ENCODE measurements around the gene MAP3K5.

Gene MAP3K5

DNA sequence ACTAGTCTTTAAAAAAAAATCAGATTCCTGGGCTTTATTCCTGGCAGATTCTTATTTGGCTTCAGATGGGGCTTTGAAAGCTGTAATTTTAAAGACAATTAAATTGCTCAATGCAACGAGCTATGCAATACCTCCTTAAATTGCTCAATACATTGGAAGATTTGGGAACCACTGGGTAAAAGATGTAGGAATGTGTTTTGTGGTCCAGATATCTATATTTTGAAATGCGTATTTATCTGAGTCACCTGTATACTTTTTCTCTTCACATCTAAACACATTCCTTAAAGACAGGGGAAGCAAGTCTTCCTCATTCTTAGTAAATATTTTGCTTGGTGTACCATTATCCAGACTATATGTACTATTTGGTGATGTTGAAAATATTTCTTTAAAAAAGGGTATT is 212.5 kb downstream of the MAP3K5 start:
- no peak for DNase-seq (ENCODE audit: low read depth in 2 of 2)

DNA sequence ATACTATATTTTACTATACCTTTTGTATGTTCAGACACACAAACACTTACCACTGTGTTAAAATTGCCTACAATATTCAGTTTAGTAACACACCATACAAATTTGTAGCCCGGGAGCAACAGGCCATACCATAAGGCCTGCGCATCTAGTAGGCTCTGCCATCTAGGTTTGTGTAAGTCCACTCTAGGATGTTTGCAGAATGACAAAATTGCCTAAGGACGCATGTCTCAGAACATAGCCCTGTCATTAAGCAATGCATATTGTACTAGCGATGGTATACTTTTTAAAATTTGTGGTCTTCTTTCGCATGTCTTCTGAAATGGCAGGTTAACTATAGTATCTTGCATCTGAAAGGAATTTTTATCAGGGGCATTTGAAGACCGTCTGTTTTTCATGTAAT is 215.5 kb downstream of the MAP3K5 start:
- no peak for DNase-seq (ENCODE audit: low read depth in 2 of 2)

DNA sequence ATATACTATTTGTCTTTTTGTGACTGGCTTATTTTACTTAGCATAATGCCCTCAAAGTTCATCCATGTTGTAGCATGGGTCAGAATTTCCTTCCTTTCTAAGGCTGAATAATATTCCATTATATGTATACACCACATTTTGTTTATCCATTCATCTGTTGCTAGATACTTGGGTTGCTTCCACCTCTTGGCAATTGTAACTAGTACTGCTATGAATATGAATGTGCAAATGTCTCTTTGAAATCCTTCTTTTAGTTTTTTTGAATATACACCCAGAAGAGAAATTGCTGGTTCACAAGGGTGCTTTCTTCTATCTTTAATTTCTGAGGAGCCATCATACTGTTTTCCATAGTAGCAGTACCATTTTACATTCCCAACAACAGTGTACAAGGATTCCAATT is 220.8 kb downstream of the MAP3K5 start:
- DNase-seq (ENCODE audit: low read depth in 2 of 2): no peak

DNA sequence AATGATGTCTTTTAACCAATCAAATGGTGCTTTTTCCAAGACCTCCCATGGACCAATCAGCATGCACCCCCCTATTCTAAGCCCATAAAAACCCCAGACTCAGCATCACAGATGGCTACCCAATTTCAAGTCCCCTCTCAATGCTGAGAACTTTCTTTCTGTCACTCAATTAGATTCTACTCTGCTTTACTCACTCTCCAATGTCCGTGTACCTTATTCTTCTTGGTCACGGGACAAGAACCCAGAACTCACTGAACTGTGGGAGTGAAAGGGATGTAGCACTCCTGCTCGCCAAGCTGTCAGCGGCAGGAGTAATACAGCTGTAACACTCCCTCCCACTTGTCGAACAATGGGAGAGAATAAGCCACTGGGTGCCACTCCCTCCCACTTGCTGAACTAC is 221.2 kb downstream of the MAP3K5 start:
- DNase-seq (ENCODE audit: low read depth in 2 of 2): no peak

DNA sequence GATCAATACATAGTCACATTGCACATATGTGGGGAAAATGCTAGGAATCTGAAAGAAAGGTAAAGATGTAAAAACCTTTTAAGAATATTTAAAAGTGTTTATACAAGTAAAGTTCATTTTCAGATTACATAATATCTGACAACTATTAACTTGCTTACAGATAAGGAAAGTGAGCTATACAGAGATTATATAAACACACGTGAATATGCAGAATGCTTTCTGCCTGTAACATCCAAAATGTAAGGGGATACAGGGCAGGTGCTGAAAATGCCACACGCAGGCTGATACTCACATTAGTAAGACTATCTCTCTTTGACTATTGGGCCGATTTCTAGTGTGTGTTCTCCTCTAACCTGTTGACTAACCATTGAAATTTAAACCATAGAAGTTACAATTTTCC is 224.1 kb downstream of the MAP3K5 start:
- DNase-seq (ENCODE audit: low read depth in 2 of 2): no peak

DNA sequence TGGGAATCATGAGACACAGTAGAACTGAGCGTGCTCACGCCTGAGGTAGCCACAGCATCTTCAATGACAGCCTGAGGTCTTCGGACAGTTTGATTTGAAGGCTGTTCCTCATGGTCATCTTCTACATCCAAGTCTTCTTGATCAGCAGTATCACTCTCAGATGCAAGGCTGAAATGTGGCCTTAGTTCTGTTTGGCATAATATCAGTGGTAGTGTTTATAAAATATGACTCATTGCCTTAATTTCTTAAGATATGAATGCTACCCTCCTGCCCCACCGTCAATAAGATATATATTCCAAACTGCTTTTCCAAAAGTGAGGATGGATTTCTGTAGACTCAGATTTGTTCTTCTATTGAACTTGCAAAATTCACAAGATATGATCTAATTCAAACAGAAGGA is 224.6 kb downstream of the MAP3K5 start:
- DNase-seq (ENCODE audit: low read depth in 2 of 2): no peak

DNA sequence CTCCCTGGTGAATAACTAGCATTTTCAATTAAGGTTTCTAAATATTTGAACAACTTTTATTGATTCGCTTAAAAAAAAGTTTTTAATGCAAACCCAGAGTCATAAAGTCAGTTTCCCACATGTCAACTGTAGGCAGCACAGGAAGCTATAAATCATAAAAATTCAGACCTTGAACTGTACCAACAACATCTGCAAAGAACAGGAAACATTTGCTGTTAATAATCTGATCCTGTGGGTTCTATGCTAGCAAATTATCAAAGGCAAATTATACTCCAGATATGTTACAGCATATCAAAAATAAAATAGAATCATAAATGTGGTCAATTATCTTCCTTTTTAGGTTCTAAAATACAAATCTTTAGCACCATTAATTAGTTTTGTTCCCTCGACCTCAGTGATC is 225.4 kb downstream of the MAP3K5 start:
- no peak for DNase-seq (ENCODE audit: low read depth in 2 of 2)

DNA sequence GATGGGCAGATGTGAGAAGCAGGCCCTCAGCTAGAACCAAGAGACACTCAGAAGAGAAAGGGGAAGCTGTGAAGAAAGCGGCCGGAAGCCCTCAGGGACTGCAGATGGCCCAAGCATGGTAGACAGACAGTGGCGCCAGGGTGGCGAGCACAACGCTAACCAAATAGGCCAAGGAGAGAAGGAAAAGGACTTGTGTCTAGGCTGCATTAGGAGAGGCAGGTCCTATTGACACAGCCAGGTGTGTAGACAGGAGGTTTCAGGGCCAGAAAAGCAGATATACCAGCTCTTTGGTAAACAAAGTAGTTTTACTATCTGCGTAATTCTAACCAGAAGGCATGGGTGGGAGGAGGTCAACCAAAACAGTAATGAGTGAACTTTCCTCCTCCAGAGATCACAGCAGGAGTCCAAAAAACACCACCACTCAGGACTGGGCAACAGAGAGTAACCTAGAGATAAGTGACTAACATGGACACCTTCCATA is 226.2 kb downstream of the MAP3K5 start:
- no peak for DNase-seq (ENCODE audit: low read depth in 2 of 2)

DNA sequence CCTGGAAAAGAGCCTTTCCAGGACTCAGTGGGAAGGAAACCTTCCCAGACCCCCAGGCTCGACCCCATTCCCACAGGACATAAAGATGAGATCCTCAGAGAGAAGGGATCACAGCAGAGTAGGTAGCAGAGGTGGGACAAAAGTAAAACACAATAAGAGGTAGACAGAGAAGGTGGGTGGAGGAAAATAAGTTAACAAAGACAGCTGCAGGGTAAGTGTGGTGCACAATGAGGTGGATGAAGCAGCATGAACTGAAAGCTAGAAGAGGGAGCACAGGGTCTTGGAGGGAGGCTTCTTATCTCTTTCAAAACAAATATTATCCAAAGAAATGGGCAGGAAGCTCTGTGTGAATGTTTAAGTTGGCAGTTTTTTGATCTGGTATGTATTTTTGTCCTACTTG is 228.1 kb downstream of the MAP3K5 start:
- no peak for DNase-seq (ENCODE audit: low read depth in 2 of 2)

DNA sequence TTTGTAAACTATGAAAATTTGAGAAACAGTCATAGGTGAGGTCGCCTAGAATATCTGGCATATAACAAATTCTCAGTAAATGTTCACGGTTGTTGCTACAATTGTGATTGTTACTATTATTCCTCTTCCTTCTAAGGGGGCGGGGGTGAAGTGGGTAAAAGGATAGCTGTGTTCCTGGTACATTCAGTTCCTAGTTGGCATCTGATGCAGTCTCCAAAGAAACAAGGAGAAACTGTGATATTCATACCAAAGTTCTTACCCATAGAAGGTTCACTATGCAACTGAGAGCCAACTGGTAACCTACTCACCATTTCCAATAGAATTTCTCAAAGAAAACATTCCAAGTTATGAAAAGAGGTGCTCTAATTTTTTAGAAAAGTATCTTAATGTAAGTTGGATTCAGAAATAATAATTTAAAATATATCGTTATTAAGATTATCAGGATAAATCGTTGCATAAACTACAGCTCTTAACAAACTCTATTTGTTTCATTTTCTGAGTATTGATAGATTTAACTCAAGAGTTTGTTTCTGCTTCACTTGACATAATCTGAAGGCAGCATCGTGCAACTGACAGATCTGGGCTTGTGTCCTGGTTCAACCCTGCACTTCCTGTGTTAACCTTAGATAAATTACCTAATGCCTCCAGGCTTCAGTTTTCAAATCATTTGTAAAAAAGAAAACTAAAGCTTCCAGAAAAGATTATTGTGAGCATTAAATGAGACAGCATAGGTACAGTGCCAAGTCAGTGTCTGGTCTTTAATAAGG is 228.7 kb downstream of the MAP3K5 start:
- no peak for DNase-seq (ENCODE audit: low read depth in 2 of 2)

DNA sequence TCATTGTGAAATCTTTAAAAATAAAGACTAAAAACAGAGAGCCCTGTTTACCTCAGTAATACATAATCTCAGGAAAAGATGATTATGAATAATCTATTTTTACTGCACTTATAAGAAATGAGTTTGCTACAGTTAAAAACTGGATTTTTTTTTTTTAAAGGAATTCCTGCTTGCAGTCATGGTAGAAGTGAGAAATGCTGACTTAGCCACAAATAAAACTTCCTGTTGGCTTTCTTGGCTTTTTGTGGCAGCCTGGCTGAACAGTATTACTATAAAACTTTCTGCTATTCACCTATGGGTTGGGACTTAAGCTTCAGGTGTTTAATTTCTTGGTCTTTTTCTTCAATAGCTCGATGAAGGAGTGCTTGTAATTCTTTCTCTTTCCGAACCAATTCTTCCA is 230.1 kb downstream of the MAP3K5 start:
- no peak for DNase-seq (ENCODE audit: low read depth in 2 of 2)

DNA sequence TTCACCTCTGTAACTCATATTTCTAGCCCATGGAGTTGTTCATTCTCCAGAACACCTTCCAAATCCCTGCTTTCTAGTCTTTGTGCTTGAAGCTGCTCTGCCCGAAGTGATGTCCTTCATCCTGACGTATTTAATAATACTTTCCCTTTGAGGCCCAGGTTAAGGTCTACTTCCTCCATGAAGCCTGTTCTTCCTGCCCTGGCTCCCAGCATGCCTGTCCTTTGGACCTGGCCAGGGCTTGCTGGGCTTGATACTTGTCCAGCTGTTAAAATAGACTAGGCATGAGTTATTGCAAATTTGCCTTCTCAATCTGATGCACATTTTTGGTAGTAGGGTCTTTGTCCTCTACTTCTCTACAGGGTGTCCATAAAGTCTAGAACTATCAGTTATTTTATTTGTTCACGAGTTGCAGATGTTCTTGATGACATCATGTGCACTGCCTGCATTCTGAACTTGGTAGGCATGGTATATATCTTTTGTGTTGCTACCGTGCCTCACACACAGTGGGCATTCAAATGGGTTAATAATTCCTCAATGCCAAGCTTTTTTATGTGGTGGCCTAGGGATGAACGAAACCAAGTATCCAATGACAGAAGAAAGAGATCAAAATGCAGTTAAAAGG is 239.0 kb downstream of the MAP3K5 start:
- DNase-seq (ENCODE audit: low read depth in 2 of 2): no peak

DNA sequence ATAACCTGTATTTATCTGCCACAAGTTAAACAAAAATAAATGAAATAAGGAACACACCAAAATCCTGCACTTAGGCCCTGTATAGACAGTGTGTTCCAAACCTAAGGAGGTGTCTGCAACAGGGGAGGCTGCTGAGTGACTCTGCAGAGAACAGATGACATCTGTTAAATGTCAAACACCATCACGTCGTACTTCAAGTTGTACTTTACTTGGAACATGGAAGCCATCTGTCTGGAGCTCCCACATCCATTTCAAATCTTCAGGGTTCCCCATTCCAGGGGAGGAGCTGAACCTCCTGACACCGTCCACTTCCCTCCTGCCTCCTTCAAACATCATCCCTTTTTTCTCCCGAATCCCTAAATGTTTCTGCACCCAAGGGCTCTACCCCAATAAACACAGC is 240.2 kb downstream of the MAP3K5 start:
- DNase-seq (ENCODE audit: low read depth in 2 of 2): no peak

DNA sequence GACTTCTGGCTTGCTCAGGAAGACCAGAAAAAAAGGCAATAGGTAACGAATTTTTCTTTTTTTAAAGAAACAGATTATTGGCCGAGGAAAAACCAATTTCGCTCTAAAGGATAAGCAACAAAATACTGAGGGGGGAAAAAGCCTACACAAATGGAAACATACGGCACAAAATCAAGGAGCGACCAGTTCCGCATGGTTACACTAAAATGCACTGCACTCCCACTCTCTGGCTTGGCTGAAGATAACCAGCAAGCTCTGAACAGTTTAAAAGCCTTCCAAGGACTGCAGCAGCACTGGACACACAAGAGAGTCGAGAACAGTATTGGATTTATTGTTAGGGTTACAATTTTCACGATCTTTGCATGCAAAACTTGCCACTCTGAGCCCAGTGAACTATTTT is 241.2 kb downstream of the MAP3K5 start:
- no peak for DNase-seq (ENCODE audit: low read depth in 2 of 2)

DNA sequence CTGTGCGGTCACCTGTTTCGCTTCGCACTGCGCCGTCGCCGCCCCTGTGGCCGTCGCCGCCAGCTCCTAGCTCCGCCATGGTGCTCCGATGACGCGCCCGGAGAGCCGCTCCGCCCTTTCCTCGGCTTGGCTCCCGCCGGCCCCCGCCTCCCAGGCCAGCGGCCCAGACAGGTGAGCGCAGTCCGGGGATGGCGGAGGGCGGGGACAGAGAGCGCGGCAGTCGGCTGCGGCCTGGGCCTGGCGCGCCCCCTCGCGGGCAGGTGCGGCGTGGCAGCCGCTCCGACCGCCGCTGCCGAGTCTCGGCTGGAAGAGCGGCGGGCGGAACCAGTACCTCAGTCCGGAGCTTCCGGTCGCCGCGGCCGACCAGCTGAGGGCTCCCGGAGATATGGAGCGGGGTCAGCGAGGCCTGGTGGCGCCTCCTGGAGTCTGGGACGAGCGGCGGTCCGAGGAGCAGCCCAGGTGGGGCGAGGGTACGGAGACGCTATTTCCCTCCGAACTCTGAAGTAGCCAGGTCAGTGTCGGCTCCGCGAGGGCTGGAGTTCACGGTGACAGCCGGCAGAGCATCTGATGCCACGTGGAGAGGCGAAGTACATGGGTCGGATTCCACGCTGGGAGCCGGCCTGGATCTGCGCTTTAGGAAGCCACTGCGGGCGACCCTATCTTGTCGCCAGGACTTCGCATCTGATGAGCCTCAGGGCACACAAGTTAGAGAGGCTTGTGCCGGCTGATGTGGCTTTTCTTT is 241.8 kb downstream of the MAP3K5 start, which contains the start of gene MAP7:
MAP7 (minus strand) TSS at position 93 of the 742 bp plus-strand sequence; CDS start at position 79, 14 bp downstream.
- DNase-seq (ENCODE audit: low read depth in 2 of 2): no peak

DNA sequence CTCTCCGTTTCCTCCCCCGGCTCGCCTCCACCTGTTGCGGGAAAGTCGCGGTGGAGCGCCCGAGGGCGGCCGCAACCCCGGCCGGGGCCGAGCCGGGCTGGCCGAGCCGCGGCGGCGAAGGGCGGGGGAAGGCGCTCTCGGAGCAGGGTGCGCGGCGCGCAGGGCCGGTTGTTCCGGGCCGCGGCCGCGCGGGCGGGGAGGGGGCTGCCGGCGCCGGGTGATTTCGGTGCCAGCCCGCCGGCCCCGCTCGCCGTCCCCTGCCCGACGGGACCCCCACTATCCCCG is 242.3 kb downstream of the MAP3K5 start:
- DNase-seq (ENCODE audit: low read depth in 2 of 2): no peak

DNA sequence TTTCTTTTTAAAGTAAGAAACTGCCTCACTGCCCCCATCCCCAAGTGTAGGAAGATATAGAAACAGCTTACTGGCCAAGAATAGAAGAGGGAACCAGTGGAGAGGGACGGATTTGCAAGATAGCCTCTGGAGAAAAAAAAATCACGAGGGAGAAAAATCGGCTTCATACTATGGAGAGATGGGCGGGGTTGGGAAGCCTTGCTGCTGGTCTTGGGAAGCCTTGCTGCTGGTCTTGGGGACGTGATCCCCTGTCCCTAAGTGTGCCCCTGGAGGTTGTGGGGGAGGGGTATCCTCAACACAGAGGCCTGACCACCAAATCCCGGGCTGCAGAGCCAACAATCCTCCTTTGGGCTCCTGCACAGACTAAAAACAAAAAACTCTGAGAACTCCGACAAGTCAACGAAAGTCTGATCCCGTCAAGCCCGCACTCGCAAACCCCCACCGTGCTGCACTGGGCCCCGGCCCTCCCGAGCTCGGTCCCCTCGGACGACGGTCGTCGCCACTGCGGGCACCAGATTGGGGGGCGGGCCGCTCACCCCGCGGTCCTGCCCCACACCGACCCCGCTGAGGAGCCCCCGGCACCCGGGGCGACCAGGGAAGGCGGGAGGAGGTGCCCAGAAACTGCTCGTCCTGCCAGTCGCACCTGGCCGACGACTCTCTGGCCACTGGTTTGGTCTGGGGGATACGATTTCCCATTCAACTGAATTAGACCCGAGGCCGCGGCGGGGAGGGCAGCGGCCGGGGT is 242.8 kb downstream of the MAP3K5 start:
- DNase-seq (ENCODE audit: low read depth in 2 of 2): no peak

DNA sequence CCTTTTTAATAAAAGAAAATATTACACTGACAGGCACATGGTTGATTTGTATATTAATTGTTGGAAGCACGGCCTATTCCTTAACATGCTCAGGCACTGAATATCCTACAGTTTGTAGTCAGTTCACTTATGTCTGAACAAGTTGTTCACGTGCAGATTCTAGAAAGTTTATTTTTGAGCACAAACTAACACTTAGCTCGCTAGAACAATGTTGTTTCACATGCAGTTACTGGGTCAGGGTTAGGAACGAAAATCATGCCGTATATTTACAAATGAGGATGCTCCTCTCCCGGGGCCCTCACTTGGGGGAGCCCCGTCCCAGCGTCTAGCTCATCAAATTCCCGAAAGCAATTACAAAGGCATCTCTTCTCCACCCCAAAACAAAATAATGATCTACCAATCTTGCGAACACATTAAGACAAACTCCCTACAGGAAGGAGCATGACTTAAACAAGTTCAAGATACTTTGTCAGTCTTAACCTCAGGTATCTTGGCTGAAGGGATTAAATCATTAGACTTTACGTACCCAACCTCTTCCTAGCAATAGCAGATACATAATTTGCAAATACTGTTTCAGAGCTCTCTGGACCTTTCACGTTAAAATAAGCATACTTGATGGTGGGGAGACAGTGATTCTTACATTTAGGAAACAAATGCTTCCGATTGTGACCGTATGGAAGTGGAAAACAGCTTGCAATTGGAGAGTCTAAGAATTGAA is 243.5 kb downstream of the MAP3K5 start:
- DNase-seq (ENCODE audit: low read depth in 2 of 2): no peak

DNA sequence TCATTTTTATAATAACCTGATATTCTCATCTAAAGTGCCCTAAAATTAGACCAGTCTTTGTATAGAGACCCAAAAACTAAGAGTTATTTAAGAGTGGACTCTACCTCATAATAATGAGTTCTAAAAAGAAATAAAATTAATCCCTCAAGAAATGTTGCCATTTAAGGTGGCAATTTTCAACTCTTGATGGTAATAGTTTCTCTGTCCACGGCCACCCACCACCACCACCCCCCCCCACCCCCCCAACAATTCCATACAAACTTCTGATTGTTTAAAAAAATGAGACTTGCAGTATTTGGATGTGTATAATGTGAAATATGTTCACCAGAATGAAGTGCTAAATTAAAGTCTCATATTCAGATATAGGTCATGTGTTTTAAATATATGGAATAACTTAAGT is 244.4 kb downstream of the MAP3K5 start:
- no peak for DNase-seq (ENCODE audit: low read depth in 2 of 2)

DNA sequence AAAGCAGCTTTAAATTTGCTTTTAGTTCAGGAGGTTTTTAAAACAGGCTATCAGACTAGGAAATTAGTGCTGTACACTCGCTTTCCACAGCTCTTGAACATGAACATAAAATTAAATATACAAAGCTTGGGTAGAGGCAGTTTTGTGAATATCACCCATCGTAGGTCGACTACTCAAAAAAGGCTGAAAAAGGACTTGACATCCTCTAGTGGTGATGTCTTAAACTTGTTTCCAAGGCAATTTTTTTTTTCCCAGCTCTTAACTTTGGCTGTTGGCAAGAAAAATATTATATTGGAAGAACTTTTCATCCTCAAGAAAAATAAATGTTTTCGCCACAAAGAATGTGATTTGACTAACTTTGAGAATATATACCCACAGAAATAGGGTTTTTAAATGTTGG is 244.9 kb downstream of the MAP3K5 start:
- DNase-seq (ENCODE audit: low read depth in 2 of 2): peak in 1 of 2 experiments; percentile 15

DNA sequence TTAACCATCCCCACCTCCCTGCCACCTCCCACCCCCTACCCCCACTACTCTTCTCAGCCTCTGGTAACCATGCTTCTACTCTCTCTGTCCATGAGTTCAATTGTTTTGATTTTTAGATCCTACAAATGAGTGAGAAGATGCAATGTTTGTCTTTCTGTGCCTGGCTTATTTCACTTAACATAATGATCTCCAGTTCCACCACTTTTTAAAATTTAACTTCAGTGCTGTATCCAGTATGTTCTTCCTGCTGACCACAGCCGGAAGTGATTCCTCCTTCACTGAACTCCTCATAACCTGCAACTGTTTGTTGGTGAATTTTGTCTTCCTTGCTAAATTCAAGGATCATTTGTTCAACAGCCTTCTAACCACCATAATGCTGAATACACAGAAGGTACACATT is 245.9 kb downstream of the MAP3K5 start:
- no peak for DNase-seq (ENCODE audit: low read depth in 2 of 2)

DNA sequence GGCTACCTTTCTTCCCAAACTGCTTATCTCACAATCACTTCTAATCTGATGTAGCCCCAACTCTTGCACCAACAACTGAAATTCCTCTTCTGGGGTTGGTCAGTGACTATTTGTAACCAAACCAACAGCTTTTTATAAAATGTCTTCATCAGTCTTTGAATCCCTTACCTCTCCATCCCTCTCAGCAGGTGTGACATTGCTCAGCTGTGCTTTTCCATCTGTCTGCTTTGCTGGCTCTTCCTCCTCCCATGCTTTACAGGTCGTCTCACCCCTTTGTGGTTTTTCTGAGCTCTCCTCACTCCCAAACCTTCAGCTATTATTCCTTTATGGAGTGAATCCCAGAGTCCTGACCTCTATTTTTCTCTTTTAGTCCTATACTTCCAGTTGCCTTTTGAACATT is 248.0 kb downstream of the MAP3K5 start:
- DNase-seq (ENCODE audit: low read depth in 2 of 2): no peak
